GM12872 (cell line): ENCODE data around the gene RGL4.

ENCODE experiments used
- CTCF ChIP-seq: IDR thresholded peaks from 3 replicates; pipeline ENCODE4 v1.5.1; 2011; ENCODE audit warnings: low read depth, mild to moderate bottlenecking, low read length, moderate library complexity; ENCODE audit not compliant: insufficient read depth

RGL4 gene

GRCh38 chr22:23704062-23704461 lies 13.2 kb downstream of the RGL4 start:
- no peak for TF ChIP-seq CTCF

GRCh38 chr22:23704829-23705228 lies 14.0 kb downstream of the RGL4 start:
- TF ChIP-seq CTCF = no peak

GRCh38 chr22:23705358-23705757 lies 14.5 kb downstream of the RGL4 start:
- TF ChIP-seq CTCF = no peak

GRCh38 chr22:23708270-23708669 lies 17.5 kb downstream of the RGL4 start:
- TF ChIP-seq CTCF = no peak

- TF ChIP-seq CTCF = no peak
Measured at GRCh38 chr22:23709107-23709506, 18.3 kb downstream of the RGL4 start.

GRCh38 chr22:23712256-23712655 lies 21.4 kb downstream of the RGL4 start:
- 0 out of 3 replicates have a peak, but pooled peaks have one; percentile 0 for TF ChIP-seq CTCF

- TF ChIP-seq CTCF = no peak
Measured at GRCh38 chr22:23713696-23714595, 23.1 kb downstream of the RGL4 start.
